ENCODE results near the gene PCDHGA6.
"Not testable (repeated sequence)": the region's sequence is repeated elsewhere in the genome, so short reads cannot be mapped to it uniquely, and the experiment has no call there.

PCDHGA6 gene

GRCh38 chr5:141342773-141343172 lies 30.9 kb upstream of the PCDHGA6 start:
- DNase-seq (ENCODE audit: low spot score): no peak
- no peak for TF ChIP-seq CTCF (IDR thresholded peaks at IDR 0.05; ENCODE audit: extremely low read depth, missing control alignments)

- TF ChIP-seq CTCF (IDR thresholded peaks at IDR 0.05; ENCODE audit: extremely low read depth, missing control alignments): peak; percentile 3
- DNase-seq (ENCODE audit: low spot score): peak; percentile 69
These were observed 30.3 kb upstream of the PCDHGA6 start, which contains the start of gene PCDHGA3 for GRCh38 chr5:141343242-141343952. TSS of gene PCDHGA3 (plus strand) at chr5:141343829. CDS start at chr5:141344034, 205 bp downstream.

GRCh38 chr5:141343953-141344463 lies 29.7 kb upstream of the PCDHGA6 start:
- DNase-seq (ENCODE audit: low spot score): no peak
- TF ChIP-seq CTCF (IDR thresholded peaks at IDR 0.05; ENCODE audit: extremely low read depth, missing control alignments): no peak

GRCh38 chr5:141345327-141345726 lies 28.4 kb upstream of the PCDHGA6 start:
- no peak for DNase-seq (ENCODE audit: low spot score)
- no peak for TF ChIP-seq CTCF (IDR thresholded peaks at IDR 0.05; ENCODE audit: extremely low read depth, missing control alignments)

- DNase-seq (ENCODE audit: low spot score): not testable (repeated sequence)
These were observed 27.7 kb upstream of the PCDHGA6 start for GRCh38 chr5:141346017-141346416.

- peak; percentile 67 for TF ChIP-seq CTCF (IDR thresholded peaks at IDR 0.05; ENCODE audit: extremely low read depth, missing control alignments)
- DNase-seq (ENCODE audit: low spot score): peak; percentile 85
These were observed 23.6 kb upstream of the PCDHGA6 start, which contains the start of gene PCDHGB1 for GRCh38 chr5:141349917-141350619. TSS of gene PCDHGB1 (plus strand) at chr5:141350099. CDS start at chr5:141350261, 162 bp downstream.

- no peak for DNase-seq (ENCODE audit: low spot score)
- TF ChIP-seq CTCF (IDR thresholded peaks at IDR 0.05; ENCODE audit: extremely low read depth, missing control alignments): no peak
These were observed 22.1 kb upstream of the PCDHGA6 start for GRCh38 chr5:141351591-141351990.

All from GM20000 (cell line).